Loucy (cell line): ENCODE data around the gene CCDC134.

Experiments used
- H2AFZ ChIP-seq: fragments of 200-600 bp; sonication (generic); 2 replicates; pipeline ENCODE4 v1.6.0; 2016; ENCODE audit warnings: antibody characterized with exemption, mild to moderate bottlenecking, low read length, moderate library complexity
- H3F3A ChIP-seq: fragments of 200-600 bp; 2 replicates; pipeline ENCODE4 v1.6.0; 2016; ENCODE audit warnings: antibody characterized with exemption, low read depth, mild to moderate bottlenecking
- H3K27me3 ChIP-seq: fragments of 200-600 bp; sonication (generic); 2 replicates; pipeline ENCODE4 v1.6.1; 2014; ENCODE audit warnings: low read length, mild to moderate bottlenecking; ENCODE audit not compliant: insufficient read depth, poor library complexity, severe bottlenecking
- H3K36me3 ChIP-seq: fragments of 200-600 bp; sonication (generic); 2 replicates; pipeline ENCODE4 v1.6.1; 2016; ENCODE audit warnings: low read length; ENCODE audit not compliant: insufficient read depth
- H3K4me1 ChIP-seq: fragments of 200-600 bp; sonication (generic); 2 replicates; pipeline ENCODE4 v1.5.1; 2014; ENCODE audit warnings: low read length, mild to moderate bottlenecking; ENCODE audit not compliant: insufficient read depth, poor library complexity, severe bottlenecking
- H3K4me2 ChIP-seq: fragments of 200-600 bp; sonication (generic); 2 replicates; pipeline ENCODE4 v1.6.0; 2014; ENCODE audit warnings: antibody characterized with exemption, low read length, low read depth, mild to moderate bottlenecking; ENCODE audit not compliant: poor library complexity, severe bottlenecking
- H3K4me3 ChIP-seq: fragments of 200-600 bp; sonication (generic); 2 replicates; pipeline ENCODE4 v1.5.1; 2014; ENCODE audit warnings: low read length, mild to moderate bottlenecking, mixed read lengths; ENCODE audit not compliant: poor library complexity, severe bottlenecking
- H3K79me2 ChIP-seq: fragments of 200-600 bp; sonication (generic); 2 replicates; pipeline ENCODE4 v1.6.1; 2014; ENCODE audit warnings: low read length; ENCODE audit not compliant: insufficient read depth
- H3K9ac ChIP-seq: fragments of 200-600 bp; sonication (generic); 2 replicates; pipeline ENCODE4 v1.6.0; 2014; ENCODE audit warnings: mild to moderate bottlenecking, low read depth, low read length, moderate library complexity; ENCODE audit not compliant: poor library complexity, severe bottlenecking
- H3K9me2 ChIP-seq: fragments of 200-600 bp; sonication (generic); replicated peaks from 2 replicates; pipeline ENCODE4 v1.6.1; 2016; ENCODE audit warnings: low read depth, low read length, mixed read lengths
- H3K9me3 ChIP-seq: fragments of 200-600 bp; sonication (generic); 2 replicates; pipeline ENCODE4 v1.6.1; 2014; ENCODE audit warnings: mild to moderate bottlenecking, antibody characterized with exemption, low read length, low read depth; ENCODE audit not compliant: insufficient read depth
- H4K20me1 ChIP-seq: fragments of 200-600 bp; sonication (generic); 2 replicates; pipeline ENCODE4 v1.6.0; 2014; ENCODE audit warnings: antibody characterized with exemption, low read length, mild to moderate bottlenecking; ENCODE audit not compliant: insufficient read depth, poor library complexity, severe bottlenecking
- EZH2phosphoT487 ChIP-seq: fragments of 200-600 bp; IDR thresholded peaks from 2 replicates; pipeline ENCODE4 v1.6.1; 2018; ENCODE audit warnings: antibody characterized with exemption, mild to moderate bottlenecking, moderate library complexity, borderline replicate concordance
- TF ChIP-seq, protein P1 (sequence below): fragments of 200-600 bp; sonication (generic); conservative IDR thresholded peaks from 2 replicates; pipeline ENCODE4 v1.5.1; 2014; ENCODE audit warnings: mild to moderate bottlenecking, antibody characterized with exemption, low read length

Gene CCDC134

DNA sequence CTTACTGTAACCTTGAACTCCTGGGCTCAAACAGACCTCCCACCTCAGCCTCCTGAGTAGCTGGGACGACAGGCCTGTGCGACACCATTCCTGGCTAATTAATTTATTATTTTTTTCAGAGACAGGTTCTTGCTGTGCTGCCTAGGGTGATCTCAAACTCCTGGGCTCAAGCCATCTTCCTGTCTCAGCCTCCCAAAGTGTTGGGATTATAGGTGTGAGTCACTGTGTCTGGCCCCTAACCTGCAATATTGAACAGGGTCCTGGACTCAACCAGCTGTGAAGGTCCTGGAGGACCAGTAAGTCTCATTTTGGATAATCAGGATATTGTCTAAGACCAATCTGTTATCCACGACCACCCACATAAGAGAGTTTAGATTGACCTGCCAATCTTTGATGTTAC, 15.2 kb downstream of the CCDC134 start:
- no peaks in the 10 kb centered on the region for H4K20me1 ChIP-seq
- H3K4me2 ChIP-seq = no peak overlapping the region
- H3K4me1 ChIP-seq = no peaks in the 10 kb centered on the region
- H3K9ac ChIP-seq = no peak overlapping the region
- no peak overlapping the region for H3K4me3 ChIP-seq
- H3K9me3 ChIP-seq = no peaks in the 10 kb centered on the region
- no peak overlapping the region for H2AFZ ChIP-seq
- H3K9me2 ChIP-seq = no peaks in the 10 kb centered on the region
- H3K79me2 ChIP-seq = peaks cover 14% of the 10 kb centered on the region; the same call in 1 of the 2 replicates
- H3K27me3 ChIP-seq = no peaks in the 10 kb centered on the region
- no peak for TF ChIP-seq EZH2phosphoT487
- TF ChIP-seq, protein P1, sequence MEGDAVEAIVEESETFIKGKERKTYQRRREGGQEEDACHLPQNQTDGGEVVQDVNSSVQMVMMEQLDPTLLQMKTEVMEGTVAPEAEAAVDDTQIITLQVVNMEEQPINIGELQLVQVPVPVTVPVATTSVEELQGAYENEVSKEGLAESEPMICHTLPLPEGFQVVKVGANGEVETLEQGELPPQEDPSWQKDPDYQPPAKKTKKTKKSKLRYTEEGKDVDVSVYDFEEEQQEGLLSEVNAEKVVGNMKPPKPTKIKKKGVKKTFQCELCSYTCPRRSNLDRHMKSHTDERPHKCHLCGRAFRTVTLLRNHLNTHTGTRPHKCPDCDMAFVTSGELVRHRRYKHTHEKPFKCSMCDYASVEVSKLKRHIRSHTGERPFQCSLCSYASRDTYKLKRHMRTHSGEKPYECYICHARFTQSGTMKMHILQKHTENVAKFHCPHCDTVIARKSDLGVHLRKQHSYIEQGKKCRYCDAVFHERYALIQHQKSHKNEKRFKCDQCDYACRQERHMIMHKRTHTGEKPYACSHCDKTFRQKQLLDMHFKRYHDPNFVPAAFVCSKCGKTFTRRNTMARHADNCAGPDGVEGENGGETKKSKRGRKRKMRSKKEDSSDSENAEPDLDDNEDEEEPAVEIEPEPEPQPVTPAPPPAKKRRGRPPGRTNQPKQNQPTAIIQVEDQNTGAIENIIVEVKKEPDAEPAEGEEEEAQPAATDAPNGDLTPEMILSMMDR = no peak
- peaks cover 43% of the 10 kb centered on the region; the same call in 1 of the 2 replicates for H3K36me3 ChIP-seq
- no peaks in the 10 kb centered on the region for H3F3A ChIP-seq

- H3K27me3 ChIP-seq = no peaks in the 10 kb centered on the region
- no peak overlapping the region for H2AFZ ChIP-seq
- H3K4me2 ChIP-seq = no peak overlapping the region
- H3K9me2 ChIP-seq = no peaks in the 10 kb centered on the region
- peaks cover 14% of the 10 kb centered on the region; the same call in 1 of the 2 replicates for H3K79me2 ChIP-seq
- H3K9ac ChIP-seq = no peak overlapping the region
- H3K4me1 ChIP-seq = no peaks in the 10 kb centered on the region
- TF ChIP-seq EZH2phosphoT487 = no peak
- TF ChIP-seq, protein P1 = no peak
- H3K9me3 ChIP-seq = no peaks in the 10 kb centered on the region
- no peaks in the 10 kb centered on the region for H3F3A ChIP-seq
- no peaks in the 10 kb centered on the region for H4K20me1 ChIP-seq
- H3K36me3 ChIP-seq = peaks cover 43% of the 10 kb centered on the region; the same call in 1 of the 2 replicates
- H3K4me3 ChIP-seq = no peak overlapping the region
These were observed 15.8 kb downstream of the CCDC134 start for GRCh38 chr22:41816241-41816640.

DNA sequence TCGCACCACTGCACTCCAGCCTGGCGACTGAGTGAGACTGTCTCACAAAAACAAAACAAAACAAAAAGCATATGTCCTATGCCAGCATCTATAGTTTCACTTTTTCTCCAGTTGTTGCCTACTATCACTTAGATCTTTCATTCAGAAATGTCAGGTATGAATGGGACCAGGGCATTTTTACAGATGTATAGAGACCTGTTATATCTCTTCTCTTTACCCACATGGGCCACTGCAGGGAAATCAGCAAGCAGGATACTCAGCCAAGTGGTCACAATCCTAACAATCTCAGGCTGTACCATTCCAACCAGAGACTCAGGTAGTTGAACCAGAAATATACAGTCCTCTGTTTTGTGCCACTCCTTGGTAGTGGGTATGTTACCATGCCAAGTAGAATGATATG, 16.4 kb downstream of the CCDC134 start:
- H3K27me3 ChIP-seq = no peaks in the 10 kb centered on the region
- TF ChIP-seq, protein P1 = no peak
- TF ChIP-seq EZH2phosphoT487 = no peak

More for the DNA sequence above, 16.4 kb downstream of the CCDC134 start:
- H3K4me3 ChIP-seq = no peak overlapping the region
- no peaks in the 10 kb centered on the region for H3K4me1 ChIP-seq
- peaks cover 14% of the 10 kb centered on the region; the same call in 1 of the 2 replicates for H3K79me2 ChIP-seq
- H3F3A ChIP-seq = no peaks in the 10 kb centered on the region
- H4K20me1 ChIP-seq = no peaks in the 10 kb centered on the region
- H3K9me3 ChIP-seq = no peaks in the 10 kb centered on the region
- H3K9me2 ChIP-seq = no peaks in the 10 kb centered on the region
- no peak overlapping the region for H3K9ac ChIP-seq
- H2AFZ ChIP-seq = no peak overlapping the region
- H3K4me2 ChIP-seq = no peak overlapping the region
- peaks cover 43% of the 10 kb centered on the region; the same call in 1 of the 2 replicates for H3K36me3 ChIP-seq
